Measurements from ENCODE around the gene LCN2. TPM values are rescaled to one million over a fixed set of nuclear protein-coding genes. Genes with fewer than 3 reads are reported as not detected.

The LCN2 gene
- total RNA-seq, 2 donors from 2014 or later, result 9.3 TPM; not detected in 1

DNA sequence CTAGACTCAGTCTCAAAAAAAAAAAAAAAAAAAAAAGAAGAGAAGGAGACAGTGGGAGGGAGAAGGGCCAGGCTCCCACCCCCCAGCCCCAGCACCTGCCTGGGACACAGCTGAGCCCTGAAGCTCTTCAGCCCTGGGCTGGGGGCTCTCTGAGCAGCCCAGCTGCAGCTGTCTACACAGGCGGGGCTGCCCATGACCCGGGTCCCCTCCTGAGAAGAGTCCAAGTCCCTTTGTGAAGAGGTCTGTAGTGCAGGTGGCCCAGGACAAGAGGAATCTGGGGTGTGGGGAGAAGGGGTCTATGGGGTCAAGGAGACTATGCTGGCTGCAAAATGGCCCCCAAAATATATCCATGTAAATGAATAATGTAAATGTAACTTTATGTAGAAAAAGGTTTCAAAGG is 6.7 kb upstream of the LCN2 start:
- Mint-ChIP-seq H3K27ac (peak overlapping the region; percentile 30), H3K27me3 (no peaks in the 10 kb centered on the region), H3K36me3 (ENCODE audit: low read depth) (no peaks in the 10 kb centered on the region), H3K4me3 (no peak overlapping the region), H3K4me1 (peaks cover 10% of the 10 kb centered on the region)
- no peaks in the 10 kb centered on the region for H3K9me3 ChIP-seq (ENCODE audit: control insufficient read depth, low read length, poor library complexity, severe bottlenecking)
- ATAC-seq (no peak), DNase-seq (no peak)

DNA sequence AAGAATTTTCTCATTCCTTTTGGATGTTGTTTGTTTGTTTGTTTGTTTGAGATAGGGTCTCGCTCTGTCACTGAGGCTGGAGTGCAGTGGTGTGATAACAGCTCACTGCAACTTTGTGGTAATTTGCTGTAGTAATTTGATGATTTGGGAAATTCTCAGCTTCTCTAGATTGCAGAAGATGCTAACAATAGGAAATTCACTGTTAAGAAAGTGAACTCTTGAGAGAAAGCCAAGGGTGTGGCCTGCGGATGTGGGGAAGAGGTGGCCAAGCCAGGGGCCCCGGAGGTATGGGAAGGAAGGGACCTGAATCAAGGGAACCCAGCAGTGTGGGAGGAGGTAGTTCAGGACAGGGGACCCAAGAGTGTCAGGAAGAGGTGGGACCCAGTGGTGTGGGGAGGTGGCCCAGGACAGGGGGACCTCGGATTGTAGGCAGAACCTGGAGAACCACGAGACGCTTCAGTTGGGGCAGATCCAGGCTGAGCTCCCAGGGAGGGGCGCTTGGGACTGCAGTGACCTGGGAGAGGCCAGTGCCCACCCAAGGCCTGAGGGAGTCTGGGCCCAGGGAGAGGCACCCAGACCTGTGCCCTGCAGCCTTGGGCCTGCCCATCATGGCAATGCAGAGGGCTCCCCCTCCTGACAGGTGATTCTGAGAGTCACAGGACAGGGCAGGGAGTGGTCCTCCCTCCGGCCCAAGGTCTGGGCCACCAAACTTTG is 5.6 kb upstream of the LCN2 start:
- no peak for ATAC-seq
- H3K4me3 Mint-ChIP-seq, result peak overlapping the region; percentile 68
- H3K4me1 Mint-ChIP-seq, result peaks cover 10% of the 10 kb centered on the region
- H3K27me3 Mint-ChIP-seq, result no peaks in the 10 kb centered on the region
- H3K36me3 Mint-ChIP-seq (ENCODE audit: low read depth), result no peaks in the 10 kb centered on the region
- DNase-seq, result no peak
- H3K9me3 ChIP-seq (ENCODE audit: control insufficient read depth, low read length, poor library complexity, severe bottlenecking), result no peaks in the 10 kb centered on the region
- H3K27ac Mint-ChIP-seq, result no peak overlapping the region

DNA sequence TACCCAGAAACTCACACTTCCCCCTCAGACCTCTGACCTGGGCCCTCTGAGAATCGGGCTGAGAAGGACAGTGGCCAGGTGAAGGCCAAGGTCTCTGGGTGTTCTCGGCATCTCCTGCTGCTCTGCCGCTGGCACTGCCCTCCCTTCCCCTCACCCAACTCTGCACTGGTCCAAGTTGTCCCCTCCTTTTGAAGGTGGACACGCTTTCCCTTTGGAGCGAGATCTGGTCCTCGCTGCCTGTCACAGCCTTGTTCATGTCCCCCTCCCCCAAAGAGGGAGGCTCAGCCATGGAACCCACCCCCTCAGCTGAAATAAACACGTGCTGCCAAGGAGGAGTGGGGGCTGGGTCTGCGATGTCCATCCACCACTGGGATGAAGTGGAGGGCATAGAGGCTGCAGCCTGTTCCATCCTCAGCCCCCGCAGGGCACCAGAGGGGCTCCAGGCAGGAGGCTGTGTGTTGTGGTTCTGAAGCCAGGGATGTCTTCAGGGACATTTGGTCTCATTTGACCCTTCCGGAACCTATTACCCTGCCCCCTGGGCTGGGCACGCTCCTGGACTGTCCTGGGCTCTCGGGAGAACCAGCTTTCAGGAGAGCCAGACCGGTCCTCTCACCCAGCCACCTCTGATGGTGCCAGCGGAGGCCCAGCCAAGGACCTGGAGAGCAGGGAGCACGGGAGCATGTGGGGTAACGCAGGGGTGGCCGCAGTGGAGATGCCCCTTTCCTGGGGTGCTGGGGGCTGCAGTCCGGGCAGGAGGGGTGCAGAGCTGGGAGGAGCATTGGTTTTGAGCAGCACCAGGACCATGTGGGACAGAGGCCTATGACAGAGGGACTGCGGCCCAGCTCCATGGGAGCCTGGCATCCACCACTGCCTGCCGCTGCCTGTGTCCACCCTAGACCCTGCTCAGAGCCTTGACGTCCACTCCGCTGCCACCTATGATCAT is 4.7 kb upstream of the LCN2 start:
- H3K27ac Mint-ChIP-seq, result no peak overlapping the region
- H3K4me3 Mint-ChIP-seq, result no peak overlapping the region
- no peaks in the 10 kb centered on the region for H3K36me3 Mint-ChIP-seq (ENCODE audit: low read depth)
- no peak for ATAC-seq
- no peaks in the 10 kb centered on the region for H3K27me3 Mint-ChIP-seq
- no peaks in the 10 kb centered on the region for H3K9me3 ChIP-seq (ENCODE audit: control insufficient read depth, low read length, poor library complexity, severe bottlenecking)
- H3K4me1 Mint-ChIP-seq, result peaks cover 11% of the 10 kb centered on the region
- no peak for DNase-seq

DNA sequence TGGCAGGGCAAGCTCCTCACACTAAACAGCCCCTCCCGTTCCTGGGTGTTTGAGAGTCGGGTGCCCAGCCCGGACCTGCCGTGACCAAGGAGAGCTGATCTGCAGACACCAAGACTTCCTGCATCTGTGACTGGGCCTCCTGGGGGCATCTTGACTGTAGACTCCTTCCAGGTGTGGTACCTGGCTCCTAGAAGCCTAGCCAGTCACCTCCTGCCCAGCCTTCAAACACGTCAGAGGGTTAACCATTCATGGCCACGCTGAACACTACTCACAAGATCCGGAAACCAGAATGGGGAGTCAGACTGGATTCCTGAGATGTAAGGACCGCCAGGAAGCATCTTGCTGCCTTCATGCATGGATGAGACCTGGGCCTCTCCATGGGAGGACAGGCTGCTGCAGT is 3.7 kb upstream of the LCN2 start:
- Mint-ChIP-seq H3K4me3 (no peak overlapping the region), H3K36me3 (ENCODE audit: low read depth) (no peaks in the 10 kb centered on the region), H3K4me1 (peaks cover 16% of the 10 kb centered on the region), H3K27ac (no peak overlapping the region), H3K27me3 (no peaks in the 10 kb centered on the region)
- no peak for ATAC-seq
- no peak for DNase-seq
- H3K9me3 ChIP-seq (ENCODE audit: control insufficient read depth, low read length, poor library complexity, severe bottlenecking), result no peaks in the 10 kb centered on the region

DNA sequence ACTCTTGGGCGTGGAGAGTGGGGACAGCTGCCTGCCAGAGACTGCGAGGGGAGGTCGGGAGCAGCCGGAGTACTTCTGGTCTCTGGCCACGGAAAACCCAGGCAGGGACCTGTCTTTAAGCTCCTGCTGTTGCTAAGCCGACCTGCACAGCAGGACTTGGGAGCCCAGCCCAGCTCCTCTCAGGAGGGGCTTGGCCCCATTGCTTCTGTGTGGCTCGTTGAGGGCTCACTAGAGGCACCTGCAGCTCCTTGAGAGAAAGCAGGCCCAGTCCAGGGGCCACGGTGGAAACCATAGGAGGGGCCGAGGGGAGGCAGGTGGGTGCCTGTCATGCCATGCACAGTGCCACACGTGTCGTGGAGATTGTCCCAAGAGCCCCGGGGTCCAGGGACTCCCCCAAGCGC is 3.3 kb upstream of the LCN2 start:
- Mint-ChIP-seq H3K4me1 (peaks cover 20% of the 10 kb centered on the region), H3K4me3 (no peak overlapping the region), H3K36me3 (ENCODE audit: low read depth) (no peaks in the 10 kb centered on the region), H3K27me3 (no peaks in the 10 kb centered on the region), H3K27ac (no peak overlapping the region)
- DNase-seq (no peak), ATAC-seq (no peak)
- H3K9me3 ChIP-seq (ENCODE audit: control insufficient read depth, low read length, poor library complexity, severe bottlenecking), result no peaks in the 10 kb centered on the region

DNA sequence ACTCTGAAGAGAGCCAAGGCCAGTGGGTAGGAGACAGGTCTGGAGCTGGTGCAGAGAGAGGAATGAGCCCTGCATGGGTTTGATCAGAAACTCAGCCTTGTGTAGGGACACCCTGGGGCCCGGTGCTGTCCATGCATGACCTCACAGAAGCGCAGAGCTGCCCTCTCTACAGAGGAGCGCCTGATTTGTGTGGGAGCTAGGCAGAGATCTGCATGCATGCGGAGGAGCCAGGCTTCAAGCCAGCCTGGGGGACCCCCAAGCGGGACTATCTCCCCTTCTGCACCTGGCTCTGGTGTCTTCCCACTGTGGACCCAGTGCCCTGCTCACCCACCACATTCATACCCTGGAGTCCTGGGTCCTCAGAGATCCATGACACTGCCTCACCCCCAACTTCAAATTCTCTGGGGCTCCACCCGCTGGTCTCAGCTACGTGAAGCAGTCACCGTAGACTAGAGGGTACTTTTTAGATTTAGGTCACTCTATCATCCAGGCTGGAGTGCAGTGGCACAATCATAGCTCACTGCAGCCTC is 2.6 kb upstream of the LCN2 start:
- DNase-seq, result no peak
- ATAC-seq, result no peak
- H3K9me3 ChIP-seq (ENCODE audit: control insufficient read depth, low read length, poor library complexity, severe bottlenecking), result no peaks in the 10 kb centered on the region
- Mint-ChIP-seq H3K4me1 (peaks cover 21% of the 10 kb centered on the region), H3K27ac (no peak overlapping the region), H3K27me3 (no peaks in the 10 kb centered on the region), H3K4me3 (no peak overlapping the region), H3K36me3 (ENCODE audit: low read depth) (no peaks in the 10 kb centered on the region)

DNA sequence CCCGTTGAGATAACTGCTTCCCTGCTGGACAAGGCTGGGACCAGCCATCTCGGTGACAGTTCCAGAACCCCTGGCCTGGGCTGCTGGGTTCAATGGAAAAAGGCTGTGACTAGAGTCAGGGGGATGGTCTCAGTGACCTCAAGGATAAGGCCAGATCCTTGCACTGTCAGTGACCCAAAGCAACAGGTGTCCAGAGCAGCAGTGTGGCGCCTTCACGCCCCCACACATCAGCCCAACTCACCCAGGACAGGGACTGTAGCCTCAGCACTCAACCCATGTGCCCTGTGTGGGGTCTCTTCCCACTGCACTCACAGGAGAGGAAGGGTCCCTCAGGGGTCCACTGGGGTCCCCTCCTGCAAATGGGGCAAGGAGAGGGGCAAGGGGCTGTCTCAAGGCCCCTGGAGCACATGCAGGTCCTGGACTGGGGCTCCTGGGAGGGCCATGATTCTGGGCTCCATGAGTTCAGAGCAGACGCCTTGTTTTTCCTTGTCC is 698 bp upstream of the LCN2 start:
- H3K27ac Mint-ChIP-seq, result no peak overlapping the region
- DNase-seq, result no peak
- no peaks in the 10 kb centered on the region for H3K9me3 ChIP-seq (ENCODE audit: control insufficient read depth, low read length, poor library complexity, severe bottlenecking)
- no peaks in the 10 kb centered on the region for H3K36me3 Mint-ChIP-seq (ENCODE audit: low read depth)
- peaks cover 13% of the 10 kb centered on the region for H3K4me1 Mint-ChIP-seq
- no peaks in the 10 kb centered on the region for H3K27me3 Mint-ChIP-seq
- no peak overlapping the region for H3K4me3 Mint-ChIP-seq
- no peak for ATAC-seq

DNA sequence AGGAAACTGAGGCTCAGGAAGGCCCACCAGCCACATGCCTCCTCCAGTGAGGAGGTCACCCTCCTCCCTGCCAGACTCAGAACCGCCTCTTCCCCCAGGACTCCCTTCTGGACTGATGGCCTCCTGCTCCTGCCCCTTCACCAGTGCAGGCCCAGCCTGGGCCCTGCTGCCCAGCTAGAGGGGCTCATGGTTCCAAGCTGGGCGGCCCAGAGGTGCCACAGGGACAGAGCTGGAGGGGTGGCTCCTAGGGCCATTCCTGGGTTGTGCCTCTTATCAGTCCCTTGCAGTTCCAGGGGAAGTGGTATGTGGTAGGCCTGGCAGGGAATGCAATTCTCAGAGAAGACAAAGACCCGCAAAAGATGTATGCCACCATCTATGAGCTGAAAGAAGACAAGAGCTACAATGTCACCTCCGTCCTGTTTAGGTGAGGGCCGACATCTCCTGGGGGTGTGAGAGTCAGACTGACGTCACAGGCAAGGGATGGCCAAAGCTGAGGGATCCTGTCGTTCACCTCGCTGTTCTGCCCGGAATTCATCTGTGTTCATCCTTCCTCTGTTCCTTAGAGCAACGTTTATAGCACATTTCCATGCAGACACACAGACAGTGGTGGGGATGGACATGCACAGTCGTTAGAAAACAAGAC is 819 bp downstream of the LCN2 start:
- no peak for DNase-seq
- ATAC-seq, result no peak
- H3K27ac Mint-ChIP-seq, result peak overlapping the region; percentile 27
- H3K27me3 Mint-ChIP-seq, result no peaks in the 10 kb centered on the region
- no peak overlapping the region for H3K4me3 Mint-ChIP-seq
- H3K4me1 Mint-ChIP-seq, result peaks cover 11% of the 10 kb centered on the region
- no peaks in the 10 kb centered on the region for H3K9me3 ChIP-seq (ENCODE audit: control insufficient read depth, low read length, poor library complexity, severe bottlenecking)
- no peaks in the 10 kb centered on the region for H3K36me3 Mint-ChIP-seq (ENCODE audit: low read depth)

DNA sequence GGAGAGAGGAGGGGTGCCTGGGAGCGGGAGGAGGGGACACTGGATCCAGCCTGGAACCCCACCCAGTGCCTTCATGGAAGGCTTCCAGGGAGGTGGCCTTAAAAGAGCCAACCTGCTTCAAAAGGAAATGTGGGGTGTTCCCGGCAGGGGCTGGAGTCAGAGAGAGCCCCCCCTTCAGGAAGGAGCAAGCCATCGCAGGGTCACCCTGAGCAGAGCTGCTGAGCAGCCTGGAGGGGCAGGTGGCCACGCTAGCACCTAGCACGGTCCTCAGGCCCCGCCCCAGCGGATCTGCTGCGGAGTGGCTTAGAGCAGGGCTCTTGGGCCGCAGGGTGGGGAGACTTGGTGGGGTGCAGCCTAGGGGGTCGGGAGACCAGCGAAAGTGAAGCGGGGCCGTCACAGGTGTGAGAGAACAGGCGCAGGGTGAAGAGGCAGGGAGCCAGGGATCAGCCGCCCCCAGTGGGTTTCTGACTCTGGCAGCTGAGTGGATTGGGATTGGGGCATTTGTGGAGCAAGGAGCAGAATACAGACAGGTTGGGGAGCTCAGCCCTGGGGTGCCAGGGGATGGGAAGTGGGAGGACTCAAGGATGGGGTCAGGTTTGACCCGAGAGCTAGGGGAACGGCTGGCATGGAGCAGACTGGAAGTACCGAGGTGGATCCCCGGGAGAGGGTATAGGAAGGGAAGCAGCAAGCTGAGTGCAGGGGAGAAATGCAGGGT is 1.5 kb downstream of the LCN2 start:
- ATAC-seq (peak; percentile 50), DNase-seq (no peak)
- H3K4me3 Mint-ChIP-seq, result no peak overlapping the region
- no peaks in the 10 kb centered on the region for H3K36me3 Mint-ChIP-seq (ENCODE audit: low read depth)
- H3K27me3 Mint-ChIP-seq, result no peaks in the 10 kb centered on the region
- peaks cover 11% of the 10 kb centered on the region for H3K4me1 Mint-ChIP-seq
- peak overlapping the region; percentile 27 for H3K27ac Mint-ChIP-seq
- H3K9me3 ChIP-seq (ENCODE audit: control insufficient read depth, low read length, poor library complexity, severe bottlenecking), result no peaks in the 10 kb centered on the region

DNA sequence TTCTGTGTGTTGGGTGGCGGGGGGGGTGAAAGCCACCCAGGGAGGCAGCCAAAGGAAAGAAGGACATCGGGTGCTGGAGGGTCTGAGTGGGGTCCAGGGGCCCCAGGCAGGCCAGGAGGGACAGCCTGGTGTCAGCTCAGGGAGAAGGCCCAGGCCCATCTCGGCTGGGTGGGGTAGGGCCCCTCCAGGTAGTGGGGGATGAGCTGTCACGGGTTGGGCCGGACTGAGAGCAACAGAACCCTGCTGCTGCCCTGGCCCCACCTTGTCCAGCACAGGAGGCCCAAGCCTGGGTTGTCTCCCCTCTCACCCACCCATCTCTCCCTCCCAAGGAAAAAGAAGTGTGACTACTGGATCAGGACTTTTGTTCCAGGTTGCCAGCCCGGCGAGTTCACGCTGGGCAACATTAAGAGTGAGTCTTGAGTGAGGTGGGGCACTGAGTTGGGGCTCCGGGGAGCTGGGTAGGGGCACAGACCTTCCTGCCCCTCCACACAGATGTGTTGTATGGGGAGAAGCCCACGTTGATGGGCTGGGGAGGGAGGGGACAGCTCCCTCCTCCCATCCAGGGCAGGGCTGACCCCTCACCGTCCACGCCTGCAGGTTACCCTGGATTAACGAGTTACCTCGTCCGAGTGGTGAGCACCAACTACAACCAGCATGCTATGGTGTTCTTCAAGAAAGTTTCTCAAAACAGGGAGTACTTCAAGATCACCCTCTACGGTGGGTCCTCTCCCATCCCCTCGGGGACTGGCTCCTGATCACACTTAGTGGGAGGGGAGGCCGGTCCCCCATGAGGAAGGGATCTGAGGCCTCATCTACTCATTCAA is 2.3 kb downstream of the LCN2 start:
- H3K9me3 ChIP-seq (ENCODE audit: control insufficient read depth, low read length, poor library complexity, severe bottlenecking), result no peaks in the 10 kb centered on the region
- H3K36me3 Mint-ChIP-seq (ENCODE audit: low read depth), result no peaks in the 10 kb centered on the region
- peaks cover 11% of the 10 kb centered on the region for H3K4me1 Mint-ChIP-seq
- no peak for DNase-seq
- no peak overlapping the region for H3K27ac Mint-ChIP-seq
- no peak overlapping the region for H3K4me3 Mint-ChIP-seq
- no peak for ATAC-seq
- H3K27me3 Mint-ChIP-seq, result no peaks in the 10 kb centered on the region

DNA sequence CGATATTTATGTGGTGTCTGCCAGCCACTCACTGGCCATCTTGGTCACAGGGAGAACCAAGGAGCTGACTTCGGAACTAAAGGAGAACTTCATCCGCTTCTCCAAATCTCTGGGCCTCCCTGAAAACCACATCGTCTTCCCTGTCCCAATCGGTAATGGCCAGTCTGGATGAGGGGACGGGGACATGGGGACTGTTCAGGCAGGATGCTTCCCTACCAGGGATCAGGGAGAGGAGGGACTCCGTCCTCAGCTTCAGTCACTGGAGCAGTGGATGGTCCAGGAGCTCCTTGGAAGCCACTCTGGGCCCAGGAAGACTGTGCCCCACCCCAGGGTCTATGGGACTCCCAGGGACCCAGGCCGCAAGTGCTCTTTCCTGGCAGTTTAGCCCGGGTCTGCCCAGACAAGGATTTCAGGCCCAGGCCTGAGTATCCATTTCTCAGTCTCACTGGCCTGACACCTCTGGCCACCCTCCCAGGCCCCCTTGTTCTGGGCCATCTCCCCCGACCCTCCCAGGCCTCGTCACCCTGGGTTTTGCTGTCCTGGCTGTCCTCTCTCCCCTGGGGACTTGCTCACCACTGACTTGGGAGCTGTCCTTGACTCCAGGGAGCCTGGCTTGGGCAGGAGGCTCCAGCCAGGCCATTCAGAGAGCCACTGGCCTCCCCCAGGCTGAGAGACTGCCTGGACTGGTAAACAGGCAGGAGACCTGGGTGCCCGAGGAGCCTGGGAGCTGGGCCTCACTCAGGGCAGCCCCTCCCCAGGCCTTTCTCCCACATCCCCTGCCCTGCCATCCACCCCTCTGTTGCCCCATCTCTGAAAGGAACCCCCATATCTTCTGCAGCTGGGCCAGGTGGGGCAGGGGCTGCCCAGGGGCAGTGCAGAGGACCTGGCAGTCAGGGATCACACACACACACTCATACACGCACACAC is 3.1 kb downstream of the LCN2 start:
- Mint-ChIP-seq H3K27me3 (no peaks in the 10 kb centered on the region), H3K27ac (no peak overlapping the region), H3K4me3 (no peak overlapping the region), H3K36me3 (ENCODE audit: low read depth) (no peaks in the 10 kb centered on the region), H3K4me1 (peaks cover 11% of the 10 kb centered on the region)
- DNase-seq (no peak), ATAC-seq (no peak)
- no peaks in the 10 kb centered on the region for H3K9me3 ChIP-seq (ENCODE audit: control insufficient read depth, low read length, poor library complexity, severe bottlenecking)
